ENCODE measurements around the gene DRD4. TPM values are rescaled to one million over a fixed set of nuclear protein-coding genes. Genes with fewer than 3 reads are reported as not detected.

The DRD4 gene
- total RNA-seq, 4 donors from 2014 or later, result 0.88 to 0.89 TPM; not detected in 2

GRCh38 chr11:617912-618682 is 19.0 kb upstream of the DRD4 start:
- Histone ChIP-seq H3K9me3 (no peaks in the 10 kb centered on the region), H3K27me3 (no peaks in the 10 kb centered on the region), H3K36me3 (peaks cover 3% of the 10 kb centered on the region in 2 donors), H3K27ac (no peak overlapping the region), H3K4me1 (peaks cover 22 to 27% of the 10 kb centered on the region in 2 donors), H3K4me3 (replicated peaks in 1 of 3) (no peak overlapping the region)
- TF ChIP-seq CTCF (IDR thresholded peaks at IDR 0.05) (no peak), POLR2A (IDR thresholded peaks at IDR 0.05) (no peak)
- 92 to 96% methylated on average over 14 to 19 of the region's 25 CpGs for WGBS, 2 donors
- intact Hi-C loops (cut with DNase I), result no loop called here
- no peak for DNase-seq

- no peaks in the 10 kb centered on the region for H3K36me3 ChIP-seq
- H3K4me1 ChIP-seq, result peaks cover 18% of the 10 kb centered on the region in 2 donors
- 89 to 91% methylated on average over 14 to 16 of the region's 24 CpGs for WGBS, 2 donors
- H3K9me3 ChIP-seq, result no peaks in the 10 kb centered on the region
- H3K4me3 ChIP-seq (replicated peaks in 1 of 3), result no peak overlapping the region
- TF ChIP-seq POLR2A (IDR thresholded peaks at IDR 0.05) (no peak), CTCF (IDR thresholded peaks at IDR 0.05) (no peak)
- H3K27ac ChIP-seq, result no peak overlapping the region
- intact Hi-C loops (cut with DNase I), result no loop called here
- H3K27me3 ChIP-seq, result no peaks in the 10 kb centered on the region
- DNase-seq, result no peak
These were observed 18.0 kb upstream of the DRD4 start for GRCh38 chr11:618856-619627.

- H3K27me3 ChIP-seq, result no peaks in the 10 kb centered on the region
- no peaks in the 10 kb centered on the region for H3K36me3 ChIP-seq
- no peak overlapping the region for H3K4me3 ChIP-seq (replicated peaks in 1 of 3)
- peaks cover 12% of the 10 kb centered on the region in 2 donors for H3K4me1 ChIP-seq
- TF ChIP-seq CTCF (IDR thresholded peaks at IDR 0.05), result no peak
- TF ChIP-seq POLR2A (IDR thresholded peaks at IDR 0.05), result no peak
- no peaks in the 10 kb centered on the region for H3K9me3 ChIP-seq
- WGBS, 2 donors, result 90 to 96% methylated on average over 6 to 16 of the region's 22 CpGs
- no peak overlapping the region for H3K27ac ChIP-seq
- DNase-seq, result no peak
- intact Hi-C loops (cut with DNase I), result no loop called here
These were observed 17.4 kb upstream of the DRD4 start for GRCh38 chr11:619628-620050.

GRCh38 chr11:620201-620600 is 16.9 kb upstream of the DRD4 start:
- intact Hi-C loops (cut with DNase I), result no loop called here
- Histone ChIP-seq H3K4me1 (peaks cover 6% of the 10 kb centered on the region in 2 donors), H3K27ac (no peak overlapping the region), H3K4me3 (replicated peaks in 1 of 3) (no peak overlapping the region), H3K36me3 (no peaks in the 10 kb centered on the region), H3K27me3 (no peaks in the 10 kb centered on the region), H3K9me3 (no peaks in the 10 kb centered on the region)
- 93 to 97% methylated on average over 13 of the region's 13 CpGs for WGBS, 2 donors
- TF ChIP-seq POLR2A (IDR thresholded peaks at IDR 0.05), result no peak
- no peak for TF ChIP-seq CTCF (IDR thresholded peaks at IDR 0.05)
- no peak for DNase-seq

Measured in thyroid gland (tissue), 4 donors.